HG02884 (cell line): ENCODE results near the gene CREBL2.
A peak's percentile ranks its signal among the peaks of the same experiment; 100 is the strongest.
"Not testable (repeated sequence)": the region's sequence is repeated elsewhere in the genome, so short reads cannot be mapped to it uniquely, and the experiment has no call there.

Source experiments
- ATAC-seq: cut with Tn5 transposase; IDR thresholded peaks from one replicate; pipeline ENCODE4 v1.9.1; 2021; ENCODE audit warnings: mild to moderate bottlenecking, moderate library complexity; ENCODE audit not compliant: unreplicated experiment

Gene CREBL2

GRCh38 chr12:12596598-12596997 lies 15.1 kb upstream of the CREBL2 start:
- not testable (repeated sequence) for ATAC-seq

DNA sequence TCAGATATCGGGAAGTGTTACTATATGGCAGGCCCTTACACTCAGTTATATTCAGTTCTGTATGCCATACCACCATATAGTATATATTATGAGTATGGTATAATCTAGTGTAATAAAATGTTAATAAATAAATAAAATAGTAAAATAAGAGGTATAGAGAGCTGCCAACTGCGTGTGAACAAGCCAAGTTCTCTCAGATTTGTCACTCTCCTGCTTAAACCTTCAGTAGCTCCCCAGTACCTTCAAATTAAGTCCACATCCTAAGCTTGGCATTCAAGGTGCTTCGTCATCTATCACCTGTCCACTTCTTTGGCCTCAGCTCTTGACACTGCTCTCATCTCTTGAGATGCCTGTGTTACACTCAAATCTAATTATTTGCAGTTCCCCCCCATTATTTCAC lies 12.8 kb upstream of the CREBL2 start:
- ATAC-seq, result no peak

DNA sequence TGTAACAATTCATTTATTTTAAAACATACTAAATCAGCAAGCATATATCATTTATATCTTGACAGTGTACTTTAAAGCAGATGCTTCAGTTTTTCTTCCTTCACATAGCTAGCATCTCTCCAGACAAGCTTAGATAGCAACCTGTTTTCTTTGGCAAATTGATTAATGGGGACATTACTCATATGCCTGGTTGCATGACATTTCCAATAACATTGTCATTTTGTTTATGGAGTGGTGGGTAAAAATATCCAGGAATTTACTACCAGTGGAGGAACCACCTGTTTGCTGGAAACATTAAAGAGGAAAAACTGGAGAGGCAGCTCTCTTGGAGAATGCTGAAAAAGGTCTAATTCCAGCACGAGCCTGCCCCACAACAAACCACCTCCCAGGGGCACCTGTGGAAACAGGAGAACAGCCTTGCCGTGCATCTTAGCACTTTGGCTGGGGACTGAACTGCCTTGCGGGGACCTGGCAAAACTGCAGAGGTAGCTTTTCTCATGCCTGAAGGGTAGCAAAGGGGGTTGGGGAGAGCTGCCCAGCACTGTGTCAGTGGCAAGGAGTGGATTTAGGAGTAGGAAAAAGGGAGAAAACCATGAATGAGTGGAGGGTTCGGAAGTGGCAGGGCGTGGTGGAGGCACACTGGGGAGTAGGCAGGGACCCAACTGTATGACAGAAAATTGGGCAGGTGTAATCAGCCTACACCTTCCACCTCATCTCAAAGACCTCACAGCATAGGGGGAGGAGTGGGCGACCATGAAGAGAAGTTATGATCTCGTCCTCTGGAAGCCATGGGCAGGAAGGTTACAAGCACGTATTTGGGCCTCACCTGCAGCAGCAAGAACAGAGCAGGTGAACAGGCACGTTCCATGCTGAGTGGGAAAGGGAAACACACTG lies 11.7 kb upstream of the CREBL2 start:
- no peak for ATAC-seq

GRCh38 chr12:12600659-12601058 lies 11.0 kb upstream of the CREBL2 start:
- ATAC-seq, result no peak

DNA sequence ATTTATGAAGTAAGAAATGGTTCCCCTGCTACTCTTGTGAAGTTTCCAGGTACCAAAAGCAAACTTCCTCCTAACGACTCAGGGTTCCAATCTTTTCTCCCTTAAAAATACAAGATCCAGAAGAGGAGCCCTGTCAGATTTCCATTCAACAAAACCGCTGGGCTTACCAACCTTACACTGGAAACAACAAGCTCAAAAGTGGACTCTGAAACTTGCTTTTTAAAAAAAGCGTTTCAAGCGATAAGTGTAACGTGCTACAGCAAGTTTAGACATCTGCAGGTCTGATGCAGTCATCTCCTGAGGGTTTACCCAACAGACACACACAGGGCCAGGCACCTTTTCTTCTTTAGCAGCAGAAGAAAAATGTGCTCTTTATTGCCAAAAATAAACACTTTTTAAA lies 6.9 kb upstream of the CREBL2 start:
- no peak for ATAC-seq

DNA sequence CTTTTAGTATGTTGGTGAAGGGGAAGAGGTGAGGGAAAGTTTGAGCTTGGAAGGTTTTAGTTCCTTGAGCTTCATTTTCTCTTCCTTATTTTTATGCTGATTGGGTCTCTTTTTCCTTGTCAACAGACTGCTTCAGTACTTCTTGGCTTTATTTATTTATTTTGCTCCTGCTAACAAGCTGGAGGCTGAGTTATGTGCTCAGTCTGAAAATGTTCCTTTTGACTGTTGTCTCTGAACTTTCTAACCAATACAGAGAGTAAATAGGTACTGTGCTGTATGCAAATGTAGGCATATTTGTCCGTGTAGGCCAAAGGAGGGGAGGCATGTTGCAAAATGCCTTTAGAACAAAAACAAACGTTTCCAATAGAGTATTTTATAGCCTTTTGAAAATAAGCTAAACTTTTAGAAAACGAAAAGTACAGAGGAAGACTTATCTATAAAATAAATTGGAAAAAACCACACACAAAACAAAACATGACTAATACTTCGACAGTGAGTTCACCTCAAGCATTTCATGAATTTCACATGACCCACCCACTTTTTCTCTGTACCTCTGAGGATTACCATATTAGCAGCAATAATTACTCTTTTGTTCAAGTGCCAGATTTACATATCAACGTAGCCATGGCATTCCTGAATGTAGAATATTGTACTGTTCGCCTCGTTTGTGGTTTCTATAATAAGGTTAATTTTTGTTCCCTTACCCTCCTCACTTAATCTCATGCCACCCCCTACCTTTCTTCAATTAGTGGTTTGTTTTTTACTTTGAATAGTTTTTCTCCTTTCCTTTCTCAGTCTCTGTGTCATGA lies 4.7 kb upstream of the CREBL2 start:
- peak; percentile 41 for ATAC-seq

DNA sequence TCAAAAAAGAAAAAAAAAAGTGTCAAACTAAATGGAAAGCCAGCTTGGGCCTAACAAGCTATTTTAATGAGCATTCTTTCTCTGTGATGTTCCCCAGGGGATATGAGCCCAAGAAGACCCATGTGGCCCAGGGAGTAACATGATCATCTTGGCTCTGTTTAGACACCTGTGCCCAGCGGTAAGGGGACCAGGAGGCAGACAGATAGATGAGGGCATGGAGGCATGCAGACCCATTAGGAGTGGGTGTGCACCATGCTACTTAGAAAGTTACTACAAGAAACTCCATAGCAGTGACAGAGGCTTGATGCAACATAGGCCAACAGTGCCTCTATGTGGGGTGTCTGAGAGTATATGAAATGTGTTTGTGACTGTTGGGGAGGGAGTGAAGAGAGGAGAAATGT lies 3.1 kb upstream of the CREBL2 start:
- no peak for ATAC-seq

DNA sequence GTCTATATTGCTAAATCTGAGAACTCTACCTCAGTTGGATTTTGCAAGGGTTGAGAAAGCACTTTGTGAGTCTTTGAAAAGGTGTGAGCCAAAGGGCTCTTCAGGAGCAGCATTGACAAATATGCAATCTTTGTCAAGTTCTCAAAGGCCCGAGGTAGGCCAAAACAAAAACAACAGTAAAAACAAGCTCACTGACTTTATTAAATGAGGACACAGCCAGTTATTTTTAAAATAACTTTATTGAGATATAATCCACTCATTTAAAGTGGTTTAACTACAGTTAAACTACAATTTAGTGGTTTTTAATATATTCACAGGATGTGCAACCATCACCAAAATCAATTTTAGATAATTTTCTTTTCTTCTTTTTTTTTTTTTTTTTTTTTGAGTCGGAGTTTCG lies 2.0 kb upstream of the CREBL2 start:
- ATAC-seq, result no peak

DNA sequence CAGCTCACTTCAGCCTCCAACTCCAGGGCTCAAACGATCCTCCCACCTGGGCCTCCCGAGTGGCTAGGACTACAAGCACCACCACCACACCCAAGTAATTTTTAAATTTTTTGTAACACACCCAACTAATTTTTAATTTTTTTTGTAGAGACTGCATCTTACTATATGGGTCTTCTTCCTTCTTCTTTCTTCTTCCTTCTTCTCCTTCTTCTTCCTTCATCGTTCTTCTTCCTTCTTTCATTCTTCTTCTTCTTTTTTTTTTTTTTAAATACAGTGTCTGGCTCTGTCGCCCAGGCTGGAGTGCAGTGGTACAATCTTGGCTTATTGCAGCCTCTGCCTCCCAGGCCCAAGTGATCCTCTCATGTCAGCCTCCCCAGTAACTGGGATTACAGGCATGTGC lies 965 bp upstream of the CREBL2 start:
- ATAC-seq, result no peak

DNA sequence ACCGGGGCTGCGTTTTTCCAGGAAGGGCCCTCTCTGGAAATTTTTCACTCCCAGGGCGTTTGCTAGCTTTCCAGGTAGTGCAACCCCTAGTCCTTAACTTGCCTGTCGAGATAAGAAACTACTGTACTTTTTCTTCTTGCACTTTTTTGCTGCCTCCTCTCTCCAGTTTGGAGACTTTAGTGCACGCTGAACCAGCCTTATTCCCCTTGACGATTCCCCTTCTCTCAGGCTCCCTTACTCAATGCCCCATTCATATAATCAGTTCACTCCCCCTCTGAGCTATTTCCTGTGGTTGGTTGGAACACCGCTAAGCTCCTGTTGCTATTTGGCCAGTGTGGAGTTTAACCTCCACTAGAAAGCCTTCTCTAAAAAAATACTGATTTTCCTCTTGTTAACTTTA lies 682 bp downstream of the CREBL2 start:
- no peak for ATAC-seq

- no peak for ATAC-seq
Observed at GRCh38 chr12:12613344-12613743, 1.7 kb downstream of the CREBL2 start.

DNA sequence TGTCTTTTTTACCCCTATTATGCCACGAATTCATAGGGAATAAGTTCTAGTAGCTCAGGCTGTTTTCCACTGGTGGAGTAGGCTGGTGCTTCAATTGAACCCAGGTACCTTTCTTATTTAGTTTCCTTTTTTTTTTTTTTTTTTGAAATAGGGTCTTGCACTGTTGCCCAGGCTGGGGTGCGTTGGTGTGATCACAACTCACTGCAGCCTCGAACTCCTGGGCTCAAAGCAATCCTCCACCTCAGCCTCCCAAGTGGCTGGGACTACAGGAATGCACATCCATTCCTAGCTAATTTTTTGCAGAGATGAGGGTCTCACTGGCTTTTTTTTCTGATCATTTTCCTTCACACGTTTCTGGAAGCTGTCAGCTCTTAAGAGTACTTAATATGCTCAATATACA lies 2.7 kb downstream of the CREBL2 start:
- no peak for ATAC-seq

- ATAC-seq, result no peak
Observed at GRCh38 chr12:12616512-12617310, 5.0 kb downstream of the CREBL2 start.

DNA sequence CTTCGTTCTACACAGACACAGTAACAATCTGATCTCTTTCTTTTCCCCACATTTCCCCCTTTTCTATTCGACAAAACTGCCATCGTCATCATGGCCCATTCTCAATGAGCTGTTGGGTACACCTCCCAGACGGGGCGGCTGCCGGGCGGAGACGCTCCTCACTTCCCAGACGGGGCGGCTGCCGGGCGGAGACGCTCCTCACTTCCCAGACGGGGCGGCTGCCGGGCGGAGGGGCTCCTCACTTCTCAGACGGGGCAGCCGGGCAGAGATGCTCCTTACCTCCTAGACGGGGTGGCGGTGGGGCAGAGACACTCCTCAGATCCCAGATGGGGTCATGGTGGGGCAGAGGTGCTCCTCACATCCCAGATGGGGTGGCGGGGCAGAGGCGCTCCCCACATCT lies 6.4 kb downstream of the CREBL2 start:
- ATAC-seq, result not testable (repeated sequence)

- no peak for ATAC-seq
Observed at GRCh38 chr12:12620730-12621315, 9.1 kb downstream of the CREBL2 start.

GRCh38 chr12:12622418-12622817 lies 10.7 kb downstream of the CREBL2 start:
- no peak for ATAC-seq

- no peak for ATAC-seq
Observed at GRCh38 chr12:12624498-12624992, 12.9 kb downstream of the CREBL2 start.

- ATAC-seq, result no peak
Observed at GRCh38 chr12:12626471-12626870, 14.8 kb downstream of the CREBL2 start.

- ATAC-seq, result no peak
Observed at GRCh38 chr12:12627308-12627827, 15.7 kb downstream of the CREBL2 start.

- no peak for ATAC-seq
Observed at GRCh38 chr12:12628013-12628412, 16.3 kb downstream of the CREBL2 start.
